ENCODE measurements around the gene APPL2.

APPL2 gene

DNA sequence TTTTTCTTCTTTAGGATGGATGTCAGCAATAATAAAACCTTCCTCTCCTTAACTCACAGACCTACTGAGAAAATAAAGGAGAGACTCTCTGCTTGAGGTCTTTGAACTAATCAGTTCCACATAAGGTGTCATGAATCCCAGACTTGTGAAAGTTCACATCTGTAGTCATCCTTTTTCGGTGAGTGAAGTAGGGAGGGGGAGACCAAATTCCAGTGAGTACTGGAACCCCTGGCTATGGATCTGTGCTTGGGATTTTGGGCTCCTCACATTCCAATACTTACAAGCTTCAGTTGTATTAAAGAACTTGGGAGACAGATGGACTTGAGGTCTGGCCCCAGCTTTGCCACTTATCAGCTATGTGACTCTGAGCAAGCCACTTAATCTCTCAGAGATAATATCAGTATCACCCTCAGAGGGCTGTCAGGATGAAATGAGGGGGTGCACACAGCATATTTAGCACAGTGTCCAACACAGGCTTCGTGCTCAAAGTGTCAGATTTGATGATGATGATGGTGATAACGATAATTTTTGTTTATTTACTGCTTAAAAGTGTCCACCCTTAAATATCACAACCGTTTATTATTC is 34.8 kb upstream of the APPL2 start:
- TF ChIP-seq GATA2 (IDR thresholded peaks at IDR 0.05; ENCODE audit: low read depth, low read length) = peak; percentile 72; the same call in 1 of the 2 replicates
- no peak for TF ChIP-seq GATA3 (IDR thresholded peaks at IDR 0.05; ENCODE audit: low read depth, low read length)

GRCh38 chr12:105267711-105268110 is 31.7 kb upstream of the APPL2 start:
- no peak for TF ChIP-seq GATA2 (IDR thresholded peaks at IDR 0.05; ENCODE audit: low read depth, low read length)
- TF ChIP-seq GATA3 (IDR thresholded peaks at IDR 0.05; ENCODE audit: low read depth, low read length) = no peak

DNA sequence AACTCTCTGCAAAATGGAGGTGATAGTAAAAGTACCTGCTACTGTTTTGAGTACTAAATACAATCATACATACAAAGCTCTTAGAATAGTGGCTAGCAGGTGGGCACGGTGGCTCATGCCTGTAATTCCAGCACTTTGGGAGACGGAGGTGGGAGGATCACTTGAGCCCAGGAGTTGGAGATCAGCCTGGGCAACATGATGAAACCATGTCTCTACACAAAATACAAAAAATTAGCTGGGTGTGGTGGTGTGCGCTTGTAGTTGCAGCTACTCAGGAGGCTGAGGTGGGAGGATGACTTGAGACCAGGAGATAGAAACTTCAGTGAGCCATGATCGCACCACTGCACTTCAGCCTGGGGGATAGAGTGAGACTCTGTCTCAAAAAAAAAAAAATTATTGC is 28.8 kb upstream of the APPL2 start:
- no peak for TF ChIP-seq GATA2 (IDR thresholded peaks at IDR 0.05; ENCODE audit: low read depth, low read length)
- no peak for TF ChIP-seq GATA3 (IDR thresholded peaks at IDR 0.05; ENCODE audit: low read depth, low read length)

DNA sequence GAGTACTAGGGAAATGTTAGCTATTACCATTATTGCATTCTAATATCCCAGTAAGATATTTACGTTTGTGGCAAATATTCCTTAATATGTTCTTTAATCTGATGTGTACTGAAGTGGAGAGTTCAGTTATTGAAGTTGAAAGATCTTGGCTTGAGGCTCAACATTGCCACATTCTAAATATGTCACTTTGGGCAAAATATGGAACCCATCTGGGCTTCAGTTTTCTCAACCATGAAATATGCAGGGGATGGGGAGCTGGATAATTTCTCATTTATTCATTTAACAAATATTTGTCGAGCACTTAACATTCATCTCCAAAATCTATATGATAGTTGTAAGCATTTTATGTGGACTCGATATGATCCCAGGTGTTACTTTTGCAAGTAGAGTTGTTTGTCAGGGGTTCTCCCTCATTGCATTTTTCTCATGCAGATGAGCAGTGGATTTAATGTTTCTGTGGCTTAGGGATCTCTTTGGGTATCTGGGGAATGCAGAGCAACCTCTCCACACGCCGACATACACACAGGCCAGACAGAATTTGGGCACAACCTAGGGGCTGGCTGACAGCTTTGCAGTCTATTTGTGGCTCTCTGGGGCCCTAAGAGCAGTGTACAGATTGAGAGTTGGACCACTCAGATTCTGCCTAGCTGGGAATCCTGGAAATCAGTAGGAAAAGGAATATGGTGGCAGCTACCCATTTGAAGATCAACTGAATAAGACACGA is 26.6 kb upstream of the APPL2 start:
- TF ChIP-seq GATA3 (IDR thresholded peaks at IDR 0.05; ENCODE audit: low read depth, low read length) = no peak
- no peak for TF ChIP-seq GATA2 (IDR thresholded peaks at IDR 0.05; ENCODE audit: low read depth, low read length)

GRCh38 chr12:105261010-105261409 is 25.0 kb upstream of the APPL2 start:
- TF ChIP-seq GATA2 (IDR thresholded peaks at IDR 0.05; ENCODE audit: low read depth, low read length) (no peak), GATA3 (IDR thresholded peaks at IDR 0.05; ENCODE audit: low read depth, low read length) (no peak)

DNA sequence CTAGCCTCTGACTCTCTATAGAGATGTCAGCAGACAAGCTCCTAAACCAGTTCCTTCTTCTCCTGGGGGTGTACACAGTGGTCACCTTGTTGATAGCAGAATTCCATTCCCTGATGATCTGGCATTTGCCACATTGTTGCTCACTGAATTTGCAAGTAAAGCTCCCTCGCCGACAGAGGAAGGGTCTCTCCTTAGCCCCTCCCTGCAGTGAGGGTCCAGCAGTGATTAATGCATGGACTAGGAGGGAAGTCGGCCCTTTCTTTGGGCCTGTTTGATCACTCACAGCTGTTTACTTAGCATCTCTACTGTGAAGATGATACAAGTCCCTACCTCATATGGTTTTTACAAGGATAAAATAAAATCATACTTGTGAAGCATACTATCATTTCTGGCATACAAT is 23.3 kb upstream of the APPL2 start:
- no peak for TF ChIP-seq GATA2 (IDR thresholded peaks at IDR 0.05; ENCODE audit: low read depth, low read length)
- TF ChIP-seq GATA3 (IDR thresholded peaks at IDR 0.05; ENCODE audit: low read depth, low read length) = no peak

DNA sequence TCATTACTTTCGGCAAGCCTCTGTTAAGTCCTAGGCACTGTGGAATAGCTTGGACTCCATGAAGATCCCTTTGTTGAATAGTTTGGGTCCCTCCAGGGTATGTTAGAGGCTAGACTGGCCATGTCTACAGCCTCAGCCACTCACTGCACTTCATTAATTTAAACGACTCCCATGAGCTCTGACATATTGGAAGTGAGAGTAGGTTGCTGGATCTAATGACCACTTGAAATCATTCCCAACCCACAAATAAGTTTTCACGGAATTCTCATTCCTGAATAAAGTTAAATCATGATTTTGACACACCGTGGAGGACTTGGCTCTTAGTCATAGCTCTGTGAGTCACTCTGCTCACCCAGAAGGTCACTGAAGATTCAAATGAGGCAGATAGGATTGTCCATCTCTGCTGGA is 21.4 kb upstream of the APPL2 start:
- TF ChIP-seq GATA2 (IDR thresholded peaks at IDR 0.05; ENCODE audit: low read depth, low read length) = no peak
- no peak for TF ChIP-seq GATA3 (IDR thresholded peaks at IDR 0.05; ENCODE audit: low read depth, low read length)

DNA sequence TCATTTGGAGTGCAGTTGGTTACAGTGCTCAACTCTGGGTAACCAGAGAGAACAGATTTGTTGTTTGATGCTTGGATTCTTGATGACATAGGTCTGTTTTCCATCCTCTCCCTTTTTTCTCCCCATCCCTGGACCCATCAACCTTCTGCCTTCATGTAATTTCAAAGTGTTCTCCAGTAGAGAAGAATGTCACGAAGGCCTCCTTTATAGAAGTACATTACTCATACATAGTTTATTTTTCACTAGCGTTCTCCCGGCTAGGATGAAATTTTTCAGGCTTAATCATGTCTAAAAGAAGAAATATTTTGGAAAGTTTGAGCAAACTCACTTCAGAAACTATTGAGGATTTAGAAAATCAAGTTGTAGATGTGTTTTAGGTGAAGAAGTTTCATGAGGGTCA is 20.9 kb upstream of the APPL2 start:
- TF ChIP-seq GATA3 (IDR thresholded peaks at IDR 0.05; ENCODE audit: low read depth, low read length) (no peak), GATA2 (IDR thresholded peaks at IDR 0.05; ENCODE audit: low read depth, low read length) (no peak)

DNA sequence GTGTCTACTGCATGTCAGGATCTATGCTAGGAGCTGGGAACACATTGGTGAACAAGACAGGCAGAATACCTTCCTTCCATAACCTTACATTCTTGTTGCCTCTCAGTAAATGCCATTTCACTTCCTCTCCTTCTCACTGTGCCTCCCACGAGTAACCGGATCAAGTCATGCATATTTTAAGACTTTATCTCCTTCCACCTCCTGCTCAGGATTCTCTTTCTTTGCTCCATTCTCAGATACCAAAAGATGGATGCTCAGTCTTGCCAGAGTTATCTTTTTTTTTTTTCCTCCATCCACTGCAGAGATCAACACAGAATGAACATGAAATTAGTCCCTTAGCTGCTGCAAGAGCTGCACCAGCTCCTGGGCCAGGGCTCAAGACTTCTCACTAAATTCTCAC is 20.0 kb upstream of the APPL2 start:
- TF ChIP-seq GATA3 (IDR thresholded peaks at IDR 0.05; ENCODE audit: low read depth, low read length) (no peak), GATA2 (IDR thresholded peaks at IDR 0.05; ENCODE audit: low read depth, low read length) (no peak)

GRCh38 chr12:105253866-105254513 is 18.0 kb upstream of the APPL2 start:
- TF ChIP-seq GATA2 (IDR thresholded peaks at IDR 0.05; ENCODE audit: low read depth, low read length) = no peak
- no peak for TF ChIP-seq GATA3 (IDR thresholded peaks at IDR 0.05; ENCODE audit: low read depth, low read length)

GRCh38 chr12:105252901-105253300 is 16.9 kb upstream of the APPL2 start:
- TF ChIP-seq GATA3 (IDR thresholded peaks at IDR 0.05; ENCODE audit: low read depth, low read length) = no peak

DNA sequence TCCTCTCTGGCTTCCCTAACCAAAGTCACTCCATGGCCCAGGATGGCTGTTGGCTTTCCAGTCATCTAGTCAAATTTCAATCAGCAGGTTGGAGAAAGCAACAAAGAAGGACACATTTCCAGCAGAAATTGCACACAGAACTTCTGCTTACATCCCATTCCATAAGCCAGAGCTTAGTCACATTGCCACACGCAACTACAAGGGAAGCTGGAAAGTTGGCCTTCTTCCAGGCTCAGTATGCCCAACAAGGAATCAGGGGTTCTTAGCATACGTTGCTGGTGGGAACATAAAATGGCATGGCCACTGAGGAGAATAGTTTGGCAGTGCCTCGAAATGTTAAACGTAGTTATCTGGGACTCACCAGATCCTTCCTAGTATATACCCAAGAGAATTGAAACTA is 9.3 kb upstream of the APPL2 start:
- no peak for TF ChIP-seq GATA3 (IDR thresholded peaks at IDR 0.05; ENCODE audit: low read depth, low read length)

DNA sequence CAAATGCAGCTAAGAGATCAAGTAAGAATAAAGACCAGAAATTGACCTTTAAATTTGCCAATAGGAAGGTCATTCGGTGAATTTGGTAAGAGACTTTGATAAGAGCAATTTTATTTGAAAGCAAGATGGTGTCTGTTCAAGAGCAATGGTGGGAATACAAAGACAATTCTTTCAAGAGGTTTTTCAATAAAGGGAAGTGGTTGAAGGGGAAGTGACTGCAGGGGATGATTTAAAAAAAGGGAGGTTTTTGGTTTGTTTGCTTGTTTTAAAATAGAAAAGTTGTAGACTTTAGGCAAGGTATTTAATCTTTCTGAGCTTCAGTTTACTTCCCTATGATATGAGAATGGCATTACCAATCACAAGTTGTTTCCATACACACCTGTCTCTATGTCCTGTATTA is 4.3 kb upstream of the APPL2 start:
- TF ChIP-seq GATA3 (IDR thresholded peaks at IDR 0.05; ENCODE audit: low read depth, low read length) (no peak), GATA2 (IDR thresholded peaks at IDR 0.05; ENCODE audit: low read depth, low read length) (no peak)

DNA sequence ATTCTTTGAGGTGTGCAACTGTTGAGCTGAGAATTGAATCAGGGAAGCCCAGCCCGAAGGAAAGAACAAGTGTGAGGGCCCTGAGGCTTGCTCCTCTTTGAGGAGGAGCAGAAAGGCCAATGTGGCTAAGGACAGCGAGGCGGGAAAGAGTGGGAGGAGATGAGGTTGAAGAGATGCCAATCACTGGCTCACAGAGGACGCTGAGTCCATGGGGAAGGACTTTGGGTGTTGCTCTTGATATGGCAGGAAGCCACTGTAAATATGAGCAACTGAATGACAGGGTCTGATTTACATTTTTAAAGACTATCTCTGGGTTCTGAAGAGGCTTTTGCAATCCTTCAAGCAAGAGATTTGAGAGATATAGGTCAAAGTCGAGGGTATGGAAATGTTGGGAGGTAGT is 3.3 kb upstream of the APPL2 start:
- TF ChIP-seq GATA2 (IDR thresholded peaks at IDR 0.05; ENCODE audit: low read depth, low read length) = no peak
- no peak for TF ChIP-seq GATA3 (IDR thresholded peaks at IDR 0.05; ENCODE audit: low read depth, low read length)

GRCh38 chr12:105237666-105238065 is 1.7 kb upstream of the APPL2 start:
- TF ChIP-seq GATA2 (IDR thresholded peaks at IDR 0.05; ENCODE audit: low read depth, low read length) (no peak), GATA3 (IDR thresholded peaks at IDR 0.05; ENCODE audit: low read depth, low read length) (no peak)
